ENCODE results near the gene OR7C1. TPM values are rescaled to one million over a fixed set of nuclear protein-coding genes. Genes with fewer than 3 reads are reported as not detected.
"Not testable (repeated sequence)": the region's sequence is repeated elsewhere in the genome, so short reads cannot be mapped to it uniquely, and the experiment has no call there.

Gene OR7C1
- total RNA-seq, 1 experiment from 2014 or later, result not detected

DNA sequence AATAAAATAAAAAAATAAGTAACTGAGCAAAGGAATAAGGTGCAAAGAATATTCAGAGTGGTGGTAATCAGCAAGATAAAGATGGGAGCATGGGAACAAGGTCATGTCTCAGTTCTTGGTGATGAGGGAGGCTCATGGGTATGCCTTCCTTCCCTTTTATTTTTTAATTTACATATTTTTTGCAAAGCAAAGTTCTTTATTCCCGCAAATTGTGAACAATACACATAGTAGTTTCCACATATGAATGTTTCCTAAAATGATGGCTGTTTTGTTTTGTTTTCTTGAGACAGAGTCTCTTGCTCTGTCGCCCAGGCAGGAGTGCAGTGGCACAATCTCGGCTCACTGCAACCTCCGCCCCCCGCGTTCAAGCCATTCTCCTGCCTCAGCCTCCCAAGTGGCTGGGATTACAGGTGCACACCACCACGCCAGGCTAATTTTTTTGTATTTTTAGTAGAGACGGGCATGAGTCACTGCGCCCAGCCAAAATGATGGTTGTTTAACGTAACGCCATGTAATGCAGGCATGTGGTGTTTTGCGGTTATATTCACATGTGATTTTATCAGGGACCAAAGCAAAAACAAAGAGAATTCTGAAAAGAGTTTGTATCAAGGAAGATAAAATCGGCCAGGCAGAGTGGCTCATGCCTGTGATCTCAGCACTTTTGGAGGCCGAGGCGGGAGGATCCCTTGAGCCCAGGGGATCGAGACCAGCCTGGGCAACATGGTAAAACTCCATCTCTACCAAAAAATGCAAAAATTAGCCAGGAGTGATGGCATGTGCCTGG, 52.2 kb downstream of the OR7C1 start:
- no peak overlapping the region for H3K27ac ChIP-seq (ENCODE audit: low read length)
- no peaks in the 10 kb centered on the region for H3K79me2 ChIP-seq (ENCODE audit: low read length)
- H3K27me3 ChIP-seq (ENCODE audit: low read length), result no peaks in the 10 kb centered on the region
- no peaks in the 10 kb centered on the region for H4K20me1 ChIP-seq (ENCODE audit: insufficient read depth, low read depth, low read length)
- H3K9me3 ChIP-seq (ENCODE audit: low read length), result no peaks in the 10 kb centered on the region
- peaks cover 3% of the 10 kb centered on the region for H3K4me1 ChIP-seq (ENCODE audit: low read length)
- no peaks in the 10 kb centered on the region for H3K9me2 ChIP-seq (replicated peaks; ENCODE audit: insufficient read depth, low read length)
- DNase-seq, result no peak
- no peak overlapping the region for H3K4me2 ChIP-seq (ENCODE audit: low read depth, low read length, poor library complexity, severe bottlenecking)
- H3K9ac ChIP-seq (ENCODE audit: low read length), result no peak overlapping the region
- H3K36me3 ChIP-seq (ENCODE audit: insufficient read depth, low read length), result no peaks in the 10 kb centered on the region
- no peak overlapping the region for H2AFZ ChIP-seq (ENCODE audit: low read length)
- H3K4me3 ChIP-seq (ENCODE audit: low read length), result no peak overlapping the region

DNA sequence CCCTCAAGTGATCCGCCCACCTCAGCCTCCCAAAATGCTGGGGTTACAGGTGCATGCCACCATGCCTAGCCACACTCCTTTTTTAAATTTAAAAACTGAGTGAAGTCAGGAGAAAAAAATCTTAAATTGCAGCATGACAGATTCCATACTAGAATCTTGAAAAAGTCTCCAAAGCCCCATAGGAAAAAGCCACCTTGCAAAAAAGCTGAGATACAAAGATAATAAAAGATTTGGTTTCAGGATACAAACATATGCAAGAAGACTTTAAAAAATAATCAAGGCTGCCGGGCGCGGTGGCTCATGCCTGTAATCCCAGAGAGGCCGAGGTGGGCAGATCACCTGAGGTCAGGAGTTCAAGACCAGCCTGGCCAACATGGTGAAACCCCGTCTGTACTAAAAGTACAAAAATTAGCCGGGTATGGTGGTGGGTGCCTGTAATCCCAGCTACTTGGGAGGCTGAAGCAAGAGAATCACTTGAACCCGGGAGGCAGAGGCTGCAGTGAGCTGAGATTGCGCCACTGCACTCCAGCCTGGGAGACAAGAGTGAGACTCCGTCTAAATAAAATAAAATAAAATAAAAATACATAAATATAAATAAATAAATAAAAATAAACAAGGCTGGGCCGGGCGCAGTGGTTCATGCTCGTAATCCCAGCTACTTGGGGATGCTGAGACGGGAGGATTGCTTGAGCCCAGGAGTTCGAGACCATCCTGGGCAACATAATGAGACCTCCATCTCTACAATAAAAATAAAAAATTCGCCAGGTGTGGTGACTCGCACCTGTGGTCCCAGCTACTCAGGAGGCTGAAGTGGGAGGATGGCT, 53.1 kb downstream of the OR7C1 start:
- H3K4me2 ChIP-seq (ENCODE audit: low read depth, low read length, poor library complexity, severe bottlenecking); H3K9me2 ChIP-seq (replicated peaks; ENCODE audit: insufficient read depth, low read length); H3K4me3 ChIP-seq (ENCODE audit: low read length); DNase-seq; H2AFZ ChIP-seq (ENCODE audit: low read length); H3K79me2 ChIP-seq (ENCODE audit: low read length); H3K4me1 ChIP-seq (ENCODE audit: low read length); H3K9me3 ChIP-seq (ENCODE audit: low read length); H4K20me1 ChIP-seq (ENCODE audit: insufficient read depth, low read depth, low read length); H3K36me3 ChIP-seq (ENCODE audit: insufficient read depth, low read length); H3K27ac ChIP-seq (ENCODE audit: low read length); H3K9ac ChIP-seq (ENCODE audit: low read length); H3K27me3 ChIP-seq (ENCODE audit: low read length): not testable (repeated sequence)

DNA sequence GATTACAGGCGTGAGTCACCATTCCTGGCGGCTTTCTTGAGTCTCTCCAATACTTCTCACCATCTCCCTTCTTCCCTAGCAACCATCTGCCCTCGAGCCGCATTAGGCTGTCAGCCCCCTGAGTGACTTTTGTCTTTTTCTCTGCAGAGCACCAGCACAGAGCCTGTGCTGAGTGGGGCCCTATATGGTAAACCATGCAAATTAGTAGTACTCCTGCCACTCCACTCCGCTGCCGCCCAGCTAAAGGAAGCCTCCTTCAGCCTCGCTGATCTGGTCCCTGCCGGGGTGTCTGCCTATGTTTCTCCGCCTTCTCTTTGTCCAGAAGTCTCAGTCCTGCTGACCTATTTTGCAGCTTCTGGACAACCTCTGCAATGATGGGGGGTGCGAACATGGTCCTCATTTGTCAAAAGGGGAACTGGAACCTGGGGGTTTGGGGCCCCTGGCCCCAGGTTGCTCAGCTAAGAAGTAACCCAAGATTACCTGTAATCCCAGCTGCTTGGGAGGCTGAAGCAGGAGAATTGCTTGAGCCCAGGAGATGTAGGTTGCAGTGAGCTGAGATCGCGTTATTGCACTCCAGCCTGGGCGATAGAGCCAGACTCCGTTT, 54.3 kb downstream of the OR7C1 start:
- H3K27me3 ChIP-seq (ENCODE audit: low read length); H3K27ac ChIP-seq (ENCODE audit: low read length); H2AFZ ChIP-seq (ENCODE audit: low read length); H3K4me3 ChIP-seq (ENCODE audit: low read length); DNase-seq; H3K79me2 ChIP-seq (ENCODE audit: low read length); H4K20me1 ChIP-seq (ENCODE audit: insufficient read depth, low read depth, low read length); H3K9me2 ChIP-seq (replicated peaks; ENCODE audit: insufficient read depth, low read length); H3K4me2 ChIP-seq (ENCODE audit: low read depth, low read length, poor library complexity, severe bottlenecking); H3K4me1 ChIP-seq (ENCODE audit: low read length); H3K9me3 ChIP-seq (ENCODE audit: low read length); H3K9ac ChIP-seq (ENCODE audit: low read length); H3K36me3 ChIP-seq (ENCODE audit: insufficient read depth, low read length): not testable (repeated sequence)

DNA sequence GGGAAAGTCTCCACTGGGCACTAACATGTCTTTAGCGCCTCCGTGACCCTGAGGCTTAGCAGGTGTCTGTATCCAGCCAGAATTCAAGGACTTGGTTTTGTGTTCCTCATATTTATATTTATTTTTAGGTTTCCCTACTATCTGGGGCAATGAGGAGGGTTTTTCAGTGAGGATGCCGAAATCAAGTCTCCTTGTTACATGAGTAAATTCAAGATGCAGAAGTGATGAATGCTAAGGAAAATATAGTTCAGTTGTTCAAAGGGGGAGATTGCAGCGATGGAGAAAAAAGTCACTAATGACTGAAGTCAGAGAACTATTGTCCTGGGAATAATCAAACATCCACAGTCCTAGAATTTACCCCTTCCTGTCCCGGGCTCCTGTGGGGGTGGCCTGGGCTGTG, 55.8 kb downstream of the OR7C1 start:
- Histone ChIP-seq H3K9me2 (replicated peaks; ENCODE audit: insufficient read depth, low read length) (no peaks in the 10 kb centered on the region), H3K9me3 (ENCODE audit: low read length) (no peaks in the 10 kb centered on the region), H3K27me3 (ENCODE audit: low read length) (no peaks in the 10 kb centered on the region), H3K79me2 (ENCODE audit: low read length) (no peaks in the 10 kb centered on the region), H3K4me2 (ENCODE audit: low read depth, low read length, poor library complexity, severe bottlenecking) (no peak overlapping the region), H4K20me1 (ENCODE audit: insufficient read depth, low read depth, low read length) (no peaks in the 10 kb centered on the region), H3K4me3 (ENCODE audit: low read length) (no peak overlapping the region), H2AFZ (ENCODE audit: low read length) (no peak overlapping the region), H3K36me3 (ENCODE audit: insufficient read depth, low read length) (no peaks in the 10 kb centered on the region), H3K4me1 (ENCODE audit: low read length) (peaks cover 3% of the 10 kb centered on the region), H3K9ac (ENCODE audit: low read length) (no peak overlapping the region), H3K27ac (ENCODE audit: low read length) (no peak overlapping the region)
- DNase-seq, result no peak

DNA sequence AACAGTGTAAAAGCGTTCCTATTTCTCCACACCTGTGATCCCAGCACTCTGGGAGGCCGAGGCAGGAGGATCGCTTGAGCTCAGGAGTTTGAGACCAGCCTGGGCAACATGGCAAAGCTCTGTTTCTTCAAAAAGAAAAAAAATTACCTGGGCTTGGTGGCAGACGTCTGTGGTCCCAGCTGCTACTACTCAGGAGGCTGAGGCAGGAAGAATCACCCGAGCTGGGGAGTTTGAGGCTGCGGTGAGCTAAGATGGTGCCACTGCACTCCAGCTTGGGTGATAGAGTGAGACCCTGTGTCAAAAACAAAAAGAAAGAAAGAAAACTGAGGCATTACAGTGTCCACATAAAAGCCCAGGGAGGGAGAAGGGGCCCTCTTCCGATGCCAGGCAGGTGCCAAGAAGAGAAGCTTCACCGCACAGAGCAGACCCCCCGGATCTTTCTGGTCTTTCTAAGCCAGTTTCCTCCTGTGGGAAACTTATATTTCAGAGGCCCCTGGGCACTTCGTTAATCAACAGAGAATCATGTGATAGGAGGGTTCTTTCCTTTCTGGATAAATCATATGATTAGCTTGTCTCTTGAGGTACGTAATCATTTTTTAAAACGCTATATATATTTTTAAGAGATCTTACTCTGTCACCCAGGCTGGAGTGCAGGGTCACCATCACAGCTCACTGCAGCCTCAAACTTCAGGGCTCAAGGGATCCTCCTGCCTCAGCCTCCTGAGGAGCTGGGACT, 56.7 kb downstream of the OR7C1 start, which contains the start of gene ADGRE2:
TSS of gene ADGRE2 (minus strand) at position 451 of the 736 bp plus-strand sequence. CDS start 1,804 bp downstream, outside the sequence.
- not testable (repeated sequence) for H3K9ac ChIP-seq (ENCODE audit: low read length); H3K79me2 ChIP-seq (ENCODE audit: low read length); DNase-seq; H3K4me3 ChIP-seq (ENCODE audit: low read length); H3K4me2 ChIP-seq (ENCODE audit: low read depth, low read length, poor library complexity, severe bottlenecking); H3K27me3 ChIP-seq (ENCODE audit: low read length); H3K9me2 ChIP-seq (replicated peaks; ENCODE audit: insufficient read depth, low read length); H2AFZ ChIP-seq (ENCODE audit: low read length); H3K36me3 ChIP-seq (ENCODE audit: insufficient read depth, low read length); H3K27ac ChIP-seq (ENCODE audit: low read length); H3K9me3 ChIP-seq (ENCODE audit: low read length); H3K4me1 ChIP-seq (ENCODE audit: low read length); H4K20me1 ChIP-seq (ENCODE audit: insufficient read depth, low read depth, low read length)

DNA sequence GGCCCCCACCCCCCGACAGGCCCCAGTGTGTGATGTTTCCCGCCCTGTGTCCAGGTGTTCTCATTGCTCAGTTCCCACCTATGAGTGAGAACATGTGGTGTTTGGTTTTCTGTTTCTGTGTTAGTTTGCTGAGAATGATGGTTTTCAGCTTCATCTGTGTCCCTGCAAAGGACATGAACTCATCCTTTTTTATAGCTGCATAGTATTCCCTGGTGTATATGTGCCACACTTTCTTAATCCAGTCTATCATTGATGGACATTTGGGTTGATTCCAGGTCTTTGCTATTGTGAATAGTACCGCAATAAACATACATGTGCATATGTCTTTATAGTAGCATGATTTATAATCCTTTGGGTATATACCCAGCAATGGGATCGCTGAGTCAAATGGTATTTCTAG, 57.3 kb downstream of the OR7C1 start:
- not testable (repeated sequence) for H3K9me2 ChIP-seq (replicated peaks; ENCODE audit: insufficient read depth, low read length); H3K4me3 ChIP-seq (ENCODE audit: low read length); H4K20me1 ChIP-seq (ENCODE audit: insufficient read depth, low read depth, low read length); DNase-seq; H3K27me3 ChIP-seq (ENCODE audit: low read length); H3K9me3 ChIP-seq (ENCODE audit: low read length); H3K4me1 ChIP-seq (ENCODE audit: low read length); H3K4me2 ChIP-seq (ENCODE audit: low read depth, low read length, poor library complexity, severe bottlenecking); H3K36me3 ChIP-seq (ENCODE audit: insufficient read depth, low read length); H3K9ac ChIP-seq (ENCODE audit: low read length); H3K27ac ChIP-seq (ENCODE audit: low read length); H2AFZ ChIP-seq (ENCODE audit: low read length); H3K79me2 ChIP-seq (ENCODE audit: low read length)

DNA sequence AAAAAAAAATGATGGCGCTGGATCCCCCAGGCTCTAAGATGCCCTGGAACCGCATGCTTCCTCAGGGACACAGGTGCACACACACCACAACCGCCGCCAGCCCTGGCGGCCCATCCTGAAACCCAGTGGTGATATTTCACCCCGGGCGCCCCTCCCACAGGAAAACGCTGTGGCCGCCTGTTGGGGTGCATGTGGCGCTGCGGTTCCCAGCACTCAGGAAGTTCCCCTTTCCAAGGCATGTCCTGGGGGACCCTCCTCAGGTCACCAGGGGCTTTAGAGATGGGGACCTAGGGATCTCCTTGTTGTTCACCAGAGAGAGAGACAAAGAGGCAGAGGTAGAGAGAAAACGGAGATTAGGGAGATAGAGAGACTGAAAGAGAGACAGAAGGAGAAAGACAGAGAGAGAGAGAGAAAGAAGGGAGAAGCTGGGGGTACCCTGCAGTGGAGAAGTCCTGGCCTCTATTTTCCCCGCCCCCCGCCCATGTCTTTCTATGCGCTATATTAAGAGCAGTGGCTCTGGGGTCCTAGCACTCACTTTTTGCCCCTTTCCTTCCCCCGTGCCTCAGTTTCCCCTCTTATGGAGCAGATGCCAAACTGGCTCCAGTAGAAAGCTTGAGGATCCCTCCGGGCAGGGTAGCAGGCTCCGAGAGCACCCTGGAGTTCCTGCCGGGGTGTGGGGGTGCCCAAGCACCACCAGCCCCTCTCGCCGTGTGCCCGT, 59.0 kb downstream of the OR7C1 start:
- H3K4me1 ChIP-seq (ENCODE audit: low read length), result peaks cover 3% of the 10 kb centered on the region
- H3K27me3 ChIP-seq (ENCODE audit: low read length), result no peaks in the 10 kb centered on the region
- no peak overlapping the region for H3K4me3 ChIP-seq (ENCODE audit: low read length)
- no peaks in the 10 kb centered on the region for H3K9me2 ChIP-seq (replicated peaks; ENCODE audit: insufficient read depth, low read length)
- no peak overlapping the region for H2AFZ ChIP-seq (ENCODE audit: low read length)
- H4K20me1 ChIP-seq (ENCODE audit: insufficient read depth, low read depth, low read length), result no peaks in the 10 kb centered on the region
- no peak for DNase-seq
- H3K9ac ChIP-seq (ENCODE audit: low read length), result no peak overlapping the region
- H3K27ac ChIP-seq (ENCODE audit: low read length), result no peak overlapping the region
- no peaks in the 10 kb centered on the region for H3K79me2 ChIP-seq (ENCODE audit: low read length)
- H3K9me3 ChIP-seq (ENCODE audit: low read length), result no peaks in the 10 kb centered on the region
- no peaks in the 10 kb centered on the region for H3K36me3 ChIP-seq (ENCODE audit: insufficient read depth, low read length)
- H3K4me2 ChIP-seq (ENCODE audit: low read depth, low read length, poor library complexity, severe bottlenecking), result no peak overlapping the region

All from Karpas-422 (cell line).